Hepatocyte (in vitro differentiated cells): ENCODE measurements around the gene PRKCZ.

Source experiments
- CTCF ChIP-seq: fragments of 200-600 bp; sonication (generic); IDR thresholded peaks from 2 replicates; pipeline ENCODE4 v1.5.1; 2016; ENCODE audit warnings: antibody characterized with exemption, mild to moderate bottlenecking; ENCODE audit not compliant: poor library complexity
- EZH2phosphoT487 ChIP-seq: fragments of 200-600 bp; sonication (generic); IDR thresholded peaks from one replicate; pipeline ENCODE4 v1.6.1; 2018; ENCODE audit warnings: antibody characterized with exemption, mild to moderate bottlenecking, low read depth, moderate library complexity; ENCODE audit not compliant: unreplicated experiment, severe bottlenecking

GRCh38 chr1:2111674-2112035 lies 61.4 kb downstream of the PRKCZ start:
- TF ChIP-seq EZH2phosphoT487 (no peak), CTCF (no peak)
